ENCODE data around the gene DAAM2. TPM values are rescaled to one million over a fixed set of nuclear protein-coding genes. Genes with fewer than 3 reads are reported as not detected.

DAAM2 gene
- polyA plus RNA-seq, 1 experiment = 60.6 TPM

GRCh38 chr6:39793516-39793915 is 1.3 kb downstream of the DAAM2 start:
- peak overlapping the region; percentile 70 for H3K4me3 ChIP-seq (ENCODE audit: low read depth, low read length)
- no peak for TF ChIP-seq CTCF (IDR thresholded peaks at IDR 0.05; ENCODE audit: insufficient read depth, low read depth, low read length)
- CTCF ChIA-PET = interaction anchor here (0.7 to 2.1 kb wide), 8 partner anchors 11 to 515 kb away, joined by 3 to 6 read pairs (median 3); no protein-coding TSS in a partner anchor
- POLR2A ChIA-PET = interaction anchor here (0.6 kb wide), 2 partner anchors 12 to 371 kb away, joined by 3 read pairs; no protein-coding TSS in a partner anchor
- no peaks in the 10 kb centered on the region; the same call in 1 of the 2 replicates for H3K36me3 ChIP-seq (ENCODE audit: control insufficient read depth, insufficient read depth, low read length)
- no peaks in the 10 kb centered on the region for H3K27me3 ChIP-seq (ENCODE audit: control insufficient read depth, insufficient read depth, low read length)
- DNase-seq (ENCODE audit: low read depth) = no peak

DNA sequence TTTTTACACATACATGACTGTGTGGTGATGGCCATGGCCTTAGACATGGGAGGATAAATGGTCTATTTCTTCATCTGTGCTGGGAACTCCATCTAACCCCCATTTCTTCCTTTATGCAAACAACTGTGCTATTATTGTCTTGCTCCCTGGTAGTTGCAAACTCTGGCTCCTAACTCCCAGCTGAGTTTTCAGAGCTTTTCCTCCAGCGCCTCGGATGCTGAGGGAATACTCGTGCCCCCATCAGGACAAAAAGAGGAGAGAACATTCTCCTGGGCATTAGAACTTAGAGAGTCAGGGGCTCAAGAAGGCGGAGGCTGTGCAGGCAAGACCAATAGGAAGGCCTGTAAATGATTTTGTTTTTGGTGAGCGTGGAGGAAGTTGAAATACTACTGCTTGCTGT is 2.1 kb downstream of the DAAM2 start:
- no peak for DNase-seq (ENCODE audit: low read depth)
- peak; percentile 36; the same call in 1 of the 2 replicates for TF ChIP-seq CTCF (IDR thresholded peaks at IDR 0.05; ENCODE audit: insufficient read depth, low read depth, low read length)
- no peaks in the 10 kb centered on the region; the same call in 1 of the 2 replicates for H3K36me3 ChIP-seq (ENCODE audit: control insufficient read depth, insufficient read depth, low read length)
- CTCF ChIA-PET = interaction anchor here (0.7 to 2.1 kb wide), 8 partner anchors 10 to 514 kb away, joined by 3 to 6 read pairs (median 3); no protein-coding TSS in a partner anchor
- H3K27me3 ChIP-seq (ENCODE audit: control insufficient read depth, insufficient read depth, low read length) = no peaks in the 10 kb centered on the region
- POLR2A ChIA-PET = no interaction called here
- H3K4me3 ChIP-seq (ENCODE audit: low read depth, low read length) = peak overlapping the region; percentile 70

DNA sequence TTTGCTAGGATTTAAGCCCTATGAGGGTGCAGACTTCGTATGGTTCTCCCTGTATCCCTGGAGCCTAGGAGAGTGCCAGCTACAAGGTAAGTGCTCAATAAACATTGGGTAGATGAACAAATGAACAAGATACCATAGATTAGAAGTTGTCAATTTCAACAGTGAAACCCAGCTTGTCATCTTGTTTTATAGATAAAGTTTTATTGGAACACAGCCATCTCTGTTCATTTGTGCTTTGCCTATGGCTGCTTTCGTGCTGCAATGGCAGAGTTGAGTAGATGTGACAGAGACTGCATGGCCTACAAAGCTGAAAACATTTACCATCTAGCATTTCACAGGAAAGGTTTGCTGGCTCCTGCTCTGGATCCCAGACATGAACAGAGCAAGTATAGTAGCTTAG is 5.6 kb downstream of the DAAM2 start:
- H3K27me3 ChIP-seq (ENCODE audit: control insufficient read depth, insufficient read depth, low read length) = no peaks in the 10 kb centered on the region
- no peak for TF ChIP-seq CTCF (IDR thresholded peaks at IDR 0.05; ENCODE audit: insufficient read depth, low read depth, low read length)
- DNase-seq (ENCODE audit: low read depth) = no peak
- no peak overlapping the region for H3K4me3 ChIP-seq (ENCODE audit: low read depth, low read length)
- ChIA-PET CTCF (interaction anchor here (0.9 to 1.0 kb wide), 2 partner anchors 8 to 420 kb away, joined by 3 to 4 read pairs; no protein-coding TSS in a partner anchor), POLR2A (no interaction called here)
- H3K36me3 ChIP-seq (ENCODE audit: control insufficient read depth, insufficient read depth, low read length) = peaks cover 1% of the 10 kb centered on the region; the same call in 1 of the 2 replicates

DNA sequence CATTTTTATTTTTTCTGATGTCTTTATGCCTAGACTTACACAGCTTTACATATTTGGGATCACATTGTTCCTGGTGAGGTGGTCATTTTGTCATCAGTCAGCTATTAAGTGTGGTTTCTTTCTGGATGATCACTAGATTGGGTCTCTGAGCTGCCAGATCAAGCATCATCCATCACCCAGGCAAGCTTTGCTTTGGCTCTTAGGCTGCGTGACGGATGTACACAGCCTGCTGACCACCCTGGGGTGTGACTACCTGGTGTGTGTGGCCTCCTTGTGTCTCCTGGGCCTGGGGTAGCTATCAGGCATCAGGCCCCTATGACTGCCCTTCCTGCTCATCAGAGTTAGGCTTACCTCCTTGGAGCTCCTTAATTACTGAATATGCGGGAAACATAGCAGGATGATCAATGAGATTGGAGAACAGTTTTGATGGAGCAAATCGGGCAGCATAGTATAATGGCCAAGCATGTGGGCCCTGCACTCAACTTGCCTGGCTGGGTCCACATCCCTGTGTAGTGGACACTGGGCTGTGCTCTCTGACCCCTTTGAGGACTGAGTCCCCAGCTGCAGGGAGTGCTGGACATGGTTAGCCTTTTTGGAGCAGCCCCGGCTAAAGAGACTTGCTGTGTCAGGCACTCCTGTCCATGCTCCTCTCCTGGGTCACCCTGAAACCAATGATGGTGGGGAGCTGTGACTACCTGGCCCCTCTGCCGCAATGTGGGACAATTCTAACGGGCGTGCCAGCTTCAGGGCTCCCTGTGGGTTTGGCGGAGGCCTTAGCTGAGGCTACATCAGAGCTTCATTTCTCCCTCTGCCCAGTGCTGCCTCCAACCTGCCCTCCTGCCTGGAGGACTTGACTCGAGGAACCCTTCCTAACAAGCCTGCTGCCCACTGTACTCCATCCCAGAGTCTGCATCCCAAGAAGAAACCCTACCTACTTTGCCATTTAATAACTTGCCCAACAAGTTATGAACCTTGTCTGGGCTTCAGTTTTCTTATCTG is 8.2 kb downstream of the DAAM2 start:
- ChIA-PET POLR2A (no interaction called here), CTCF (interaction anchor here (0.5 to 1.7 kb wide), 3 partner anchors 9 to 1807 kb away, joined by 3 to 6 read pairs (median 3); no protein-coding TSS in a partner anchor)
- no peak for TF ChIP-seq CTCF (IDR thresholded peaks at IDR 0.05; ENCODE audit: insufficient read depth, low read depth, low read length)
- H3K36me3 ChIP-seq (ENCODE audit: control insufficient read depth, insufficient read depth, low read length) = peaks cover 1% of the 10 kb centered on the region; the same call in 1 of the 2 replicates
- H3K27me3 ChIP-seq (ENCODE audit: control insufficient read depth, insufficient read depth, low read length) = no peaks in the 10 kb centered on the region
- DNase-seq (ENCODE audit: low read depth) = no peak
- H3K4me3 ChIP-seq (ENCODE audit: low read depth, low read length) = no peak overlapping the region

Data from BJ (cell line).